WTC11 (cell line): ENCODE data around the gene KRT16. TPM values are rescaled to one million over a fixed set of nuclear protein-coding genes. Genes with fewer than 3 reads are reported as not detected.

ENCODE experiments used
- ATAC-seq: fragments of 200-7000 bp; cut with Tn5 transposase; 2 replicates; pipeline ENCODE4 v1.10.0; 2021; ENCODE audit warnings: mild to moderate bottlenecking, moderate library complexity
- CTCF ChIA-PET: fragments of 300-600 bp; sonication (Branson Sonifier 250); formaldehyde crosslinking; loops from one replicate; lab custom pipeline; 2021; ENCODE audit warnings: antibody characterized with exemption; lab: Charles Lee
- POLR2A ChIA-PET: fragments of 350-600 bp; sonication (Branson Sonifier 250); formaldehyde crosslinking; loops from one replicate; lab custom pipeline; 2021; ENCODE audit warnings: antibody characterized with exemption; lab: Charles Lee
- DNase-seq: peaks from one replicate; pipeline ENCODE4 v3.0.0; 2021; ENCODE audit warnings: low spot score
- H3K27ac Mint-ChIP-seq: 2 replicates; pipeline ENCODE4 v1.8.0; 2021; ENCODE audit warnings: mixed read lengths
- H3K27me3 Mint-ChIP-seq: 2 replicates; pipeline ENCODE4 v1.8.0; 2021; ENCODE audit warnings: low read depth, mild to moderate bottlenecking, moderate library complexity, mixed read lengths
- H3K36me3 Mint-ChIP-seq: 2 replicates; pipeline ENCODE4 v1.8.0; 2021; ENCODE audit warnings: mixed read lengths
- H3K4me1 Mint-ChIP-seq: 2 replicates; pipeline ENCODE4 v1.8.0; 2022; ENCODE audit warnings: mixed read lengths
- H3K4me3 Mint-ChIP-seq: 2 replicates; pipeline ENCODE4 v1.8.0; 2021; ENCODE audit warnings: mild to moderate bottlenecking, moderate library complexity, mixed read lengths
- H3K9me3 Mint-ChIP-seq: 2 replicates; pipeline ENCODE4 v1.8.0; 2021; ENCODE audit warnings: mixed read lengths
- AR ChIP-seq: fragments of 250-450 bp; sonication (Bioruptor Pico); IDR thresholded peaks from 2 replicates; pipeline ENCODE4 v1.9.0; 2021; ENCODE audit warnings: mild to moderate bottlenecking
- CREM ChIP-seq: sonication (generic); formaldehyde crosslinking; IDR thresholded peaks from 2 replicates; pipeline ENCODE4 v1.8.1; 2022; ENCODE audit warnings: mild to moderate bottlenecking, missing genetic modification reagents, moderate library complexity
- E2F4 ChIP-seq: sonication (generic); formaldehyde crosslinking; IDR thresholded peaks from 2 replicates; pipeline ENCODE4 v1.8.1; 2022; ENCODE audit warnings: low read depth, mild to moderate bottlenecking, moderate library complexity, missing genetic modification reagents, borderline replicate concordance
- FOXJ3 ChIP-seq: sonication (generic); formaldehyde crosslinking; IDR thresholded peaks from 2 replicates; pipeline ENCODE4 v1.9.0; 2021; ENCODE audit warnings: missing genetic modification reagents, mild to moderate bottlenecking, borderline replicate concordance
- FOXP1 ChIP-seq: sonication (generic); formaldehyde crosslinking; IDR thresholded peaks from 2 replicates; pipeline ENCODE4 v1.8.0; 2022; ENCODE audit warnings: missing genetic modification reagents, mild to moderate bottlenecking, moderate library complexity, borderline replicate concordance
- GABPB1 ChIP-seq: sonication (generic); formaldehyde crosslinking; IDR thresholded peaks from 2 replicates; pipeline ENCODE4 v1.8.1; 2023; ENCODE audit warnings: mild to moderate bottlenecking, missing genetic modification reagents
- HMGA2 ChIP-seq: fragments of 250-450 bp; sonication (Bioruptor Pico); IDR thresholded peaks from 2 replicates; pipeline ENCODE4 v1.4.0; 2021; ENCODE audit warnings: mild to moderate bottlenecking, moderate library complexity
- KAT7 ChIP-seq: sonication (generic); formaldehyde crosslinking; IDR thresholded peaks from 2 replicates; pipeline ENCODE4 v1.8.1; 2023; ENCODE audit warnings: missing genetic modification reagents, mild to moderate bottlenecking, borderline replicate concordance
- PRDM15 ChIP-seq: sonication (generic); formaldehyde crosslinking; IDR thresholded peaks from 2 replicates; pipeline ENCODE4 v1.8.0; 2022; ENCODE audit warnings: missing genetic modification reagents
- ZNF532 ChIP-seq: fragments of 250-450 bp; sonication (Bioruptor Pico); IDR thresholded peaks from 2 replicates; pipeline ENCODE4 v1.9.0; 2021; ENCODE audit warnings: mild to moderate bottlenecking, borderline replicate concordance
- total RNA-seq: library from RNA; stranded (reverse); gene quantifications from 3 replicates; pipeline ENCODE4 v1.2.3, GENCODE V29; 2021

Gene KRT16
- total RNA-seq, 1 experiment from 2014 or later, result not detected

GRCh38 chr17:41647038-41647813, 34.7 kb upstream of the KRT16 start:
- ChIA-PET CTCF (interaction anchor here (1.1 to 16.2 kb wide), 42 partner anchors 7 to 828 kb away, joined by 3 to 374 read pairs (median 9); partner anchors contain the start of genes EIF1, JUP, KRT17 and KRT19), POLR2A (interaction anchor here (1.4 to 1.7 kb wide), 2 partner anchors 15 to 118 kb away, joined by 4 to 9 read pairs; no protein-coding TSS in a partner anchor)
- no peak for ATAC-seq
- Mint-ChIP-seq H3K9me3 (no peaks in the 10 kb centered on the region), H3K36me3 (no peaks in the 10 kb centered on the region), H3K4me1 (peaks cover 2% of the 10 kb centered on the region), H3K27me3 (no peaks in the 10 kb centered on the region), H3K4me3 (no peak overlapping the region), H3K27ac (no peak overlapping the region)
- no peak for TF ChIP-seq CREM (CRISPR knock-in tag)
- no peak for TF ChIP-seq GABPB1
- TF ChIP-seq HMGA2 (CRISPR knock-in tag), result peak; percentile 100
- DNase-seq, result no peak

GRCh38 chr17:41642252-41643156, 29.9 kb upstream of the KRT16 start:
- no peak overlapping the region for H3K27ac Mint-ChIP-seq
- POLR2A ChIA-PET, result no interaction called here
- CTCF ChIA-PET, result interaction anchor here (0.7 to 16.2 kb wide), 3 partner anchors 20 to 92 kb away, joined by 4 to 319 read pairs (median 5); no protein-coding TSS in a partner anchor

More at GRCh38 chr17:41642252-41643156, 29.9 kb upstream of the KRT16 start:
- TF ChIP-seq FOXJ3 (CRISPR knock-in tag), result no peak
- TF ChIP-seq ZNF532 (CRISPR knock-in tag), result no peak
- no peak for TF ChIP-seq KAT7 (CRISPR knock-in tag)
- no peak for TF ChIP-seq AR
- no peak for TF ChIP-seq E2F4
- no peak for TF ChIP-seq GABPB1
- no peak for TF ChIP-seq FOXP1 (CRISPR knock-in tag)
- no peak for TF ChIP-seq PRDM15 (CRISPR knock-in tag)
- H3K4me1 Mint-ChIP-seq, result no peaks in the 10 kb centered on the region; the same call in 1 of the 2 replicates
- H3K9me3 Mint-ChIP-seq, result no peaks in the 10 kb centered on the region
- no peaks in the 10 kb centered on the region for H3K27me3 Mint-ChIP-seq
- H3K36me3 Mint-ChIP-seq, result no peaks in the 10 kb centered on the region
- no peak overlapping the region for H3K4me3 Mint-ChIP-seq
- DNase-seq, result no peak
- no peak for ATAC-seq
